Neuronal stem cell (in vitro differentiated cells): ENCODE measurements around the gene CD164L2.
A peak's percentile ranks its signal among the peaks of the same experiment; 100 is the strongest.

Source experiments
- DNase-seq: peaks from one replicate; pipeline ENCODE4 v3.0.0-alpha.2; 2013; ENCODE audit warnings: low spot score
- H2AFZ ChIP-seq: one replicate; pipeline ENCODE4 v1.6.1; 2013; ENCODE audit warnings: mild to moderate bottlenecking, low read length, inconsistent platforms
- H2AK5ac ChIP-seq: 2 replicates; pipeline ENCODE4 v1.6.1; 2013; ENCODE audit warnings: low read depth, mild to moderate bottlenecking, inconsistent platforms, low read length, moderate library complexity, mixed read lengths
- H2BK120ac ChIP-seq: 2 replicates; pipeline ENCODE4 v1.6.1; 2013; ENCODE audit warnings: low read depth, mild to moderate bottlenecking, inconsistent platforms, low read length, moderate library complexity, mixed read lengths
- H2BK12ac ChIP-seq: one replicate; pipeline ENCODE4 v1.6.1; 2013; ENCODE audit warnings: low read length, inconsistent platforms
- H2BK15ac ChIP-seq: 2 replicates; pipeline ENCODE4 v1.6.1; 2013; ENCODE audit warnings: mild to moderate bottlenecking, low read length, inconsistent platforms, mixed read lengths
- H2BK5ac ChIP-seq: one replicate; pipeline ENCODE4 v1.6.1; 2013; ENCODE audit warnings: inconsistent platforms, mild to moderate bottlenecking, low read length, moderate library complexity
- H3K14ac ChIP-seq: one replicate; pipeline ENCODE4 v1.6.1; 2013; ENCODE audit warnings: low read length, inconsistent platforms
- H3K18ac ChIP-seq: 2 replicates; pipeline ENCODE4 v1.6.1; 2013; ENCODE audit warnings: low read length, inconsistent platforms
- H3K23ac ChIP-seq: 2 replicates; pipeline ENCODE4 v1.6.1; 2013; ENCODE audit warnings: low read depth, mild to moderate bottlenecking, mixed read lengths, low read length, inconsistent platforms; ENCODE audit not compliant: poor library complexity
- H3K27ac ChIP-seq: replicated peaks from 3 replicates; pipeline ENCODE4 v1.5.1; 2013; ENCODE audit warnings: low read length, inconsistent platforms
- H3K27me3 ChIP-seq, 3 experiments: 2 replicates each; pipeline ENCODE4 v1.6.1; 2013; ENCODE audit warnings: low read length in 3 of 3, mild to moderate bottlenecking in 2 of 3, inconsistent platforms in 1 of 3, low read depth in 1 of 3, mixed read lengths in 1 of 3, moderate library complexity in 1 of 3; ENCODE audit not compliant: control insufficient read depth in 3 of 3, insufficient read depth in 3 of 3
- H3K36me3 ChIP-seq, 2 donors: replicated peaks in 1 of 2; 2 replicates each; pipeline ENCODE4 v1.6.1; 2013; ENCODE audit warnings: low read length in 2 of 2; ENCODE audit not compliant: control insufficient read depth in 2 of 2, insufficient read depth in 2 of 2
- H3K4ac ChIP-seq: 2 replicates; pipeline ENCODE4 v1.6.1; 2013; ENCODE audit warnings: inconsistent platforms, mild to moderate bottlenecking, low read length, moderate library complexity
- H3K4me1 ChIP-seq, 2 donors: 1 replicate in 1 of 2; 2 replicates in 1 of 2; pipeline ENCODE4 v1.6.1; 2013; ENCODE audit warnings: low read length in 2 of 2, low read depth in 1 of 2; ENCODE audit not compliant: control insufficient read depth in 2 of 2, insufficient read depth in 1 of 2
- H3K4me2 ChIP-seq: one replicate; pipeline ENCODE4 v1.6.1; 2013; ENCODE audit warnings: mild to moderate bottlenecking, low read length, inconsistent platforms; ENCODE audit not compliant: insufficient read depth, poor library complexity, severe bottlenecking
- H3K4me3 ChIP-seq, 2 donors: 2 replicates each; pipeline ENCODE4 v1.5.1; 2013; ENCODE audit warnings: low read length in 2 of 2, mild to moderate bottlenecking in 2 of 2, inconsistent platforms in 1 of 2, moderate library complexity in 1 of 2
- H3K79me1 ChIP-seq: one replicate; pipeline ENCODE4 v1.6.1; 2013; ENCODE audit warnings: low read depth, mild to moderate bottlenecking, inconsistent platforms, low read length, moderate library complexity
- H3K9ac ChIP-seq: one replicate; pipeline ENCODE4 v1.6.1; 2013; ENCODE audit warnings: mild to moderate bottlenecking, low read depth, low read length, inconsistent platforms; ENCODE audit not compliant: poor library complexity
- H3K9me3 ChIP-seq, 2 donors: replicated peaks in 1 of 2; 2 replicates each; pipeline versions ENCODE3 to v1.6.1; 2013; ENCODE audit warnings: low read length in 2 of 2, mild to moderate bottlenecking in 2 of 2, inconsistent platforms in 1 of 2, low read depth in 1 of 2, mixed read lengths in 1 of 2, moderate library complexity in 1 of 2; ENCODE audit not compliant: control insufficient read depth in 2 of 2, insufficient read depth in 1 of 2
- H4K8ac ChIP-seq: one replicate; pipeline ENCODE4 v1.6.1; 2013; ENCODE audit warnings: low read depth, mild to moderate bottlenecking, inconsistent platforms, low read length, moderate library complexity
- H4K91ac ChIP-seq: one replicate; pipeline ENCODE4 v1.6.1; 2013; ENCODE audit warnings: low read length, low read depth, mild to moderate bottlenecking, inconsistent platforms; ENCODE audit not compliant: poor library complexity
- WGBS, 2 donors: extraction: QIAGEN DNeasy Blood & Tissue Kit; methylation state at CpG; one replicate each; pipeline ENCODE4 v1.1.7; 2013; ENCODE audit warnings: missing lambda C conversion rate in 2 of 2, mixed read lengths in 1 of 2; ENCODE audit not compliant: insufficient read length in 2 of 2, insufficient replicate concordance in 1 of 2; ENCODE audit errors: extremely low coverage in 2 of 2; 5-methylcytosine and 5-hydroxymethylcytosine counted together

CD164L2 gene

DNA sequence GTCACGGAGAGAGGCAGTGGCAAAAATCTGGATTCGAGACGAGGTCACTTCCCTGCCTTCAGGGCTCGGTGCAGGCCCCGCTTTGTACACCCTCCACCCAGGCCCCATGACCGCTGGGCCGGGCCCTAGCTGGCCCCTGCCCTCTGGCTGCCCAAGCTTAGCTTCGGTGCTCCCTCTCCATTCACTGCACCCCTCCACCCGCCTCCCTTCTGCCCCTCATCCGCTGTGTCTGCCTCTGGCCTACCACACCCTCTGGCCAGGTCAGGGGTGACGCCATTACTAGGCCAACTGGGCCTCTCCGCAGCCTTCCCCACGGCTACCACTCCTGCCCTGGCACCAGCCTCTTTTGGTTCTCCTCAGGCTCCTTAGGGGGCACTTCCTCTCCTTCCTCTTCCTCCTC lies 528 bp upstream of the CD164L2 start:
- H3K4me3 ChIP-seq = no peak overlapping the region
- no peak overlapping the region for H2BK12ac ChIP-seq

DNA sequence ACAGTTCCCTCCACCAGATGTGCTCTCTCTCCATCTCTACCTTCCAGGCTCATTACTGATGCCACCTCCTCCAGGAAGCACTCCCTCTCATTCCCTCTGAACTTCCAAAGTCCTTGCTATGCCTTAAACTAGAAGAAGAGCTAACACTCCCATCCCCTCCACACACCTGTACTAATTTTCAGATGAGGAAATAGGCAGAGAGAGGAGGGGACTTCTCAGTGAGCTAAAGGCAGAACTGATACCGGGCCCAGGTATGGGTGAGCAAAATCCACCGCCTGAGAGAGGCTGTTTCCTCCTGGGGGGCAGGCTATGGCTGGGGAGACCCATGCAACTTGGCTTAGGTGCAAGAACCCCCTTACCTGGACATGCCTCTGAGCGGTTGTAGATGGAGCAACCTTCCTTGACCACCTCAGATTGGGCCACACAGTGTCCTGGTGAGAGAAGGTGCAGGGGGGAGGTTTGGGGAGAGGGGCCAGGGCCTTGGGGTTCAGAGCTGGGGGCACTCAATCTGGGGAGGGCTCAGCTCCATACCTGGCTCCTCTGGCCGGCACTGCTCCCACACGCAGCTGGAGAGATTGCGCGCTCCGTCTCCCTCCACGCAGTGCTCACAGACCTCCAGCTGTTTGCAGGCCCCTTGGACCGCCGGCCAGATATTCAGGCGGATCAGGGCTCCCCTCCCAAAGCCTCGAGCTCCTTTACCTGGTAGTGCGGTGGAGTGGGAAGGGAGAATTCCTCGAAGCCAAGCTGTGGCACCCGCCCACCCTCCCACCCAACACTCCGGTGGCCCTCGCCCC lies 967 bp downstream of the CD164L2 start:
- no CpG with 5 or more reads among the region's 18 CpGs for WGBS, 2 donors
- Histone ChIP-seq H3K9me3 (no peaks in the 10 kb centered on the region), H3K4me2 (no peak overlapping the region), H2BK15ac (no peak overlapping the region), H3K9ac (no peak overlapping the region), H3K27me3 (peaks cover 0 to 47% (median 19%) of the 10 kb centered on the region in 3 experiments), H3K79me1 (no peaks in the 10 kb centered on the region), H4K91ac (no peak overlapping the region), H3K4me1 (peaks cover 0 to 5% of the 10 kb centered on the region in 2 donors), H2AK5ac (no peak overlapping the region), H2AFZ (no peak overlapping the region), H3K36me3 (no peaks in the 10 kb centered on the region), H2BK12ac (no peak overlapping the region), H3K27ac (no peak overlapping the region), H3K4ac (no peak overlapping the region), H3K14ac (no peak overlapping the region), H3K23ac (no peak overlapping the region), H4K8ac (no peak overlapping the region), H3K4me3 (no peak overlapping the region), H2BK120ac (no peak overlapping the region), H3K18ac (no peak overlapping the region), H2BK5ac (peak overlapping the region; percentile 60)
- DNase-seq = no peak

More for the DNA sequence above, 528 bp upstream of the CD164L2 start:
- Histone ChIP-seq H2AFZ (no peak overlapping the region), H3K18ac (peak overlapping the region; percentile 82), H2BK120ac (no peak overlapping the region), H3K27me3 (peaks cover 0 to 47% (median 19%) of the 10 kb centered on the region in 3 experiments), H3K79me1 (no peaks in the 10 kb centered on the region), H4K8ac (no peak overlapping the region), H2BK5ac (no peak overlapping the region), H3K27ac (no peak overlapping the region), H3K14ac (peak overlapping the region; percentile 92), H3K36me3 (no peaks in the 10 kb centered on the region), H3K4ac (no peak overlapping the region), H3K9ac (no peak overlapping the region), H3K9me3 (no peaks in the 10 kb centered on the region), H3K23ac (peak overlapping the region; percentile 83), H4K91ac (no peak overlapping the region), H3K4me2 (no peak overlapping the region), H2AK5ac (peak overlapping the region; percentile 71), H2BK15ac (peak overlapping the region; percentile 96), H3K4me1 (peaks cover 0 to 5% of the 10 kb centered on the region in 2 donors)
- DNase-seq = no peak
- no CpG with 5 or more reads among the region's 13 CpGs for WGBS, 2 donors

DNA sequence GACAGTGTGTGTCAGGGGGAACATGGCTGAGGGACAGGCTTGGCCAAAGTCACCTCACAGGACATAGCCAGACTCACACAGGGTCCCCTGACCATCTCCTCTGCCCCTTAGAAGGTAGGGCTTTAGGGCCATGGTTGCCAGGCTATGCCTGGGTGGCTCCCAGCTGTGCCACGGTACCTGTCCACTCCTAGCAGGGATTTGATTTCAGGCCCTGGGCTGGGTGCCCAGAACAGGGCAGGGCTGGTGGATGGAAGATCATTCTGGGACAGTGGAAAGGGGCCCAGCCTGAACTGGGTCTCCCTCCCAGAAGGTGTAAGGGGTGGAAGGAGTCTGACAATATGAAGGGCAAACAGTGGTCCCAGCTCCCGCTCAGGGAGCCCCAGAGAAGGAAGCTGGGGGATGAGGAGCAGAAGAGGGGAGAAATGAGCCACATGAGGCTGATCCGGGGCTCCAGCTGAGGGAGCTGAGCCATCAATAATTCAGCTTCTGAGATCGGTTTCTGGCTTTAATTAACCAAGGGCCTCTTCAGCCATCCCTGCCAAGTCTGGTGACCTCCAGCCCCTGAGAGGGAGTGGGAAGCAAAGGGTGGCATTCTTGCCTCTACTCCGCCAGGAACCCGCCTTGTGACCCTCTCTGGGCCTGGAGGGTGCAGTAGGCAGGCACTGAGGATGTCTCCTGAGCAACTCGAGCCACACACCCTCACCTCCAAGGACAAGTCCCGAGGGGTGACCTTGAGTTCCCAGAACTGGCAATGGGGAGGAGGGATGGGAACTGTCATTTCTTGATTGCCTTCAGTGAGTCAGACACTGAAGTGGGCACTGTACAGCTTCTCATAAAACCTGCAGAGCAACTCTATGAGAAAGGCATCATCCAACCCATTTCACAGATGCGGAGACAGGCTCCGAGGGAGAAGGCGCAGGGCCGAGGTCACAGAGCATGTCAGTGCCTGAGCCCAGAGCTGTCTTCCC lies 2.1 kb downstream of the CD164L2 start:
- no CpG with 5 or more reads among the region's 12 CpGs for WGBS, 2 donors

DNA sequence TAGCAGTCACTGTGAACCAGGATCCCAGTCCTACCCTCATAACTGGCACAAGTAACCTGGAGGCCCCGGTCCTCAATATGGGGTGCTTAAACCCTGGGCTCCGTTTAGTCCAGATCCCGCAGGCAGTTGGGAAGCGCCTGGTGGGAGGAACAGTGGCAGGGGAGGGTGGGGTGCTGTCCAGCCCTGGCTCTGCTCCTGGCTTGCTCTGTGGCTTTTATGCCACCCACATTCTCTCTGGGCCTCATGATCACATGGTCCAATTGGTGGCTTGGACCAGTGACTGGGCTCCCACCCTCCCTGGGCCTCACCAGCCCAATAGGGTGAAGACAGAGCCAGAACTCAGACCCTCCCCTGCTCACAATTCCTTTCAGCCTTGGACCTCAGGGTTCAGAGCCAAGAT lies 2.9 kb downstream of the CD164L2 start:
- Histone ChIP-seq H2BK15ac (peak overlapping the region; percentile 11), H3K4me2 (no peak overlapping the region), H3K18ac (no peak overlapping the region), H2BK12ac (no peak overlapping the region), H3K4ac (no peak overlapping the region), H3K79me1 (no peaks in the 10 kb centered on the region), H3K9me3 (no peaks in the 10 kb centered on the region), H3K27ac (no peak overlapping the region), H3K4me1 (peaks cover 0 to 5% of the 10 kb centered on the region in 2 donors), H4K8ac (no peak overlapping the region), H3K27me3 (peaks cover 0 to 43% (median 19%) of the 10 kb centered on the region in 3 experiments), H3K36me3 (no peaks in the 10 kb centered on the region), H2AK5ac (no peak overlapping the region), H3K9ac (no peak overlapping the region), H4K91ac (no peak overlapping the region), H2BK5ac (no peak overlapping the region), H3K23ac (no peak overlapping the region), H3K4me3 (no peak overlapping the region), H2AFZ (no peak overlapping the region), H3K14ac (no peak overlapping the region), H2BK120ac (no peak overlapping the region)
- WGBS, 2 donors = no CpG with 5 or more reads among the region's 4 CpGs
- DNase-seq = no peak

More for the DNA sequence above, 2.1 kb downstream of the CD164L2 start:
- Histone ChIP-seq H3K9ac (no peak overlapping the region), H2BK12ac (no peak overlapping the region), H3K14ac (no peak overlapping the region), H3K27ac (no peak overlapping the region), H3K18ac (no peak overlapping the region), H3K36me3 (no peaks in the 10 kb centered on the region), H3K4me2 (no peak overlapping the region), H2BK5ac (no peak overlapping the region), H3K4ac (no peak overlapping the region), H2AFZ (no peak overlapping the region), H2AK5ac (no peak overlapping the region), H2BK15ac (no peak overlapping the region), H3K4me1 (peaks cover 0 to 5% of the 10 kb centered on the region in 2 donors), H3K79me1 (no peaks in the 10 kb centered on the region), H4K8ac (no peak overlapping the region), H3K9me3 (no peaks in the 10 kb centered on the region), H3K4me3 (no peak overlapping the region), H3K27me3 (peaks cover 0 to 43% (median 19%) of the 10 kb centered on the region in 3 experiments), H3K23ac (no peak overlapping the region), H4K91ac (no peak overlapping the region), H2BK120ac (no peak overlapping the region)
- DNase-seq = no peak
